Loucy (cell line): ENCODE data around the gene ADGRL1.

Experiments used
- H2AFZ ChIP-seq: fragments of 200-600 bp; sonication (generic); 2 replicates; pipeline ENCODE4 v1.6.0; 2016; ENCODE audit warnings: antibody characterized with exemption, mild to moderate bottlenecking, low read length, moderate library complexity
- H3F3A ChIP-seq: fragments of 200-600 bp; 2 replicates; pipeline ENCODE4 v1.6.0; 2016; ENCODE audit warnings: antibody characterized with exemption, low read depth, mild to moderate bottlenecking
- H3K27me3 ChIP-seq: fragments of 200-600 bp; sonication (generic); 2 replicates; pipeline ENCODE4 v1.6.1; 2014; ENCODE audit warnings: low read length, mild to moderate bottlenecking; ENCODE audit not compliant: insufficient read depth, poor library complexity, severe bottlenecking
- H3K36me3 ChIP-seq: fragments of 200-600 bp; sonication (generic); 2 replicates; pipeline ENCODE4 v1.6.1; 2016; ENCODE audit warnings: low read length; ENCODE audit not compliant: insufficient read depth
- H3K4me1 ChIP-seq: fragments of 200-600 bp; sonication (generic); 2 replicates; pipeline ENCODE4 v1.5.1; 2014; ENCODE audit warnings: low read length, mild to moderate bottlenecking; ENCODE audit not compliant: insufficient read depth, poor library complexity, severe bottlenecking
- H3K4me2 ChIP-seq: fragments of 200-600 bp; sonication (generic); 2 replicates; pipeline ENCODE4 v1.6.0; 2014; ENCODE audit warnings: antibody characterized with exemption, low read length, low read depth, mild to moderate bottlenecking; ENCODE audit not compliant: poor library complexity, severe bottlenecking
- H3K4me3 ChIP-seq: fragments of 200-600 bp; sonication (generic); 2 replicates; pipeline ENCODE4 v1.5.1; 2014; ENCODE audit warnings: low read length, mild to moderate bottlenecking, mixed read lengths; ENCODE audit not compliant: poor library complexity, severe bottlenecking
- H3K79me2 ChIP-seq: fragments of 200-600 bp; sonication (generic); 2 replicates; pipeline ENCODE4 v1.6.1; 2014; ENCODE audit warnings: low read length; ENCODE audit not compliant: insufficient read depth
- H3K9ac ChIP-seq: fragments of 200-600 bp; sonication (generic); 2 replicates; pipeline ENCODE4 v1.6.0; 2014; ENCODE audit warnings: mild to moderate bottlenecking, low read depth, low read length, moderate library complexity; ENCODE audit not compliant: poor library complexity, severe bottlenecking
- H3K9me2 ChIP-seq: fragments of 200-600 bp; sonication (generic); replicated peaks from 2 replicates; pipeline ENCODE4 v1.6.1; 2016; ENCODE audit warnings: low read depth, low read length, mixed read lengths
- H3K9me3 ChIP-seq: fragments of 200-600 bp; sonication (generic); 2 replicates; pipeline ENCODE4 v1.6.1; 2014; ENCODE audit warnings: mild to moderate bottlenecking, antibody characterized with exemption, low read length, low read depth; ENCODE audit not compliant: insufficient read depth
- H4K20me1 ChIP-seq: fragments of 200-600 bp; sonication (generic); 2 replicates; pipeline ENCODE4 v1.6.0; 2014; ENCODE audit warnings: antibody characterized with exemption, low read length, mild to moderate bottlenecking; ENCODE audit not compliant: insufficient read depth, poor library complexity, severe bottlenecking
- CTCF ChIP-seq: fragments of 200-600 bp; sonication (generic); conservative IDR thresholded peaks from 2 replicates; pipeline ENCODE4 v1.5.1; 2014; ENCODE audit warnings: mild to moderate bottlenecking, antibody characterized with exemption, low read length
- EZH2phosphoT487 ChIP-seq: fragments of 200-600 bp; IDR thresholded peaks from 2 replicates; pipeline ENCODE4 v1.6.1; 2018; ENCODE audit warnings: antibody characterized with exemption, mild to moderate bottlenecking, moderate library complexity, borderline replicate concordance

Gene ADGRL1

GRCh38 chr19:14177496-14178074 lies 28.4 kb downstream of the ADGRL1 start:
- Histone ChIP-seq H3K9ac (no peak overlapping the region), H4K20me1 (no peaks in the 10 kb centered on the region), H3K27me3 (no peaks in the 10 kb centered on the region), H3K79me2 (no peaks in the 10 kb centered on the region), H3K9me2 (no peaks in the 10 kb centered on the region), H2AFZ (no peak overlapping the region), H3K4me3 (no peak overlapping the region), H3F3A (no peaks in the 10 kb centered on the region), H3K9me3 (no peaks in the 10 kb centered on the region), H3K4me1 (no peaks in the 10 kb centered on the region), H3K36me3 (peaks cover 41% of the 10 kb centered on the region; the same call in 1 of the 2 replicates), H3K4me2 (no peak overlapping the region)
- TF ChIP-seq CTCF (no peak), EZH2phosphoT487 (no peak)

DNA sequence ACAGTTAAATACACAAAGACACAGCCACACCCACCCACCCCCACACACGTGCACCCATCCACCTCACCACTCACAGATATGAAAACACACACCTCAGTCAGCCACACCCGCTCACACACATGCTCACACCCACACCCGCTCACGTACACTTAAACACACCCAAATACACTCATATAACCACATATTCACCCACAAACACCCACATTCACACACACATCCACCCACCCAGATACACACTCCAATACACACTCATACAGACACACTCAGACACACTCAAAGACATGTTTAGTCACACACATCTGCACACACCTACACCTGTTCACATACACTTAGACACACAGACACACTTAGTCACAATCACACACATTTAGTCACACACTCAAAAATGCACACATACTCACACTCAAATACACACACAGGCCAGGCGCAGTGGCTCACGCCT lies 30.6 kb downstream of the ADGRL1 start:
- TF ChIP-seq EZH2phosphoT487 (no peak), CTCF (no peak)

DNA sequence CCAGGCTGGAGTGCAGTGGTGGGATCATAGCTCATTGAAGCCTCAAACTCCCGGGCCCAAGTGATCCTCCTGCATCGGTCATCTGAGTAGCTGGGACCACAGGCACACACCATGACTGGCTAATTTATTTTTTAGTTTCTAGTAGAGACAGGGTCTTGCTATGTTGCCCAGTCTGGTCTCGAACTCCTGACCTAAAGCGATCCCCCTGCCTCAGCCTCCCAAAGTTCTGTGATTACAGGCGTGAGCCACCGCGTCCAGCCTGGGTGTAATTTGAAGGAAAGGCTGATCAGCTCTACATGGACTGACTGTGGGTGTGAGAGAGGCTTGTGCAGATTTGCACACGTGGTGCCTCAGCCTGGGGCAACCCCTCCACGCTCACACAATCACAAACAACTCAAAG lies 31.1 kb downstream of the ADGRL1 start:
- H3K4me1 ChIP-seq, result no peaks in the 10 kb centered on the region
- no peaks in the 10 kb centered on the region for H3K9me3 ChIP-seq
- H3K79me2 ChIP-seq, result no peaks in the 10 kb centered on the region
- no peak for TF ChIP-seq EZH2phosphoT487
- TF ChIP-seq CTCF, result no peak
- H3F3A ChIP-seq, result no peaks in the 10 kb centered on the region
- H3K4me2 ChIP-seq, result no peak overlapping the region
- H3K9me2 ChIP-seq, result no peaks in the 10 kb centered on the region
- H3K36me3 ChIP-seq, result peaks cover 66% of the 10 kb centered on the region; the same call in 1 of the 2 replicates
- no peaks in the 10 kb centered on the region for H3K27me3 ChIP-seq
- no peak overlapping the region for H2AFZ ChIP-seq
- no peak overlapping the region for H3K9ac ChIP-seq
- no peak overlapping the region for H3K4me3 ChIP-seq
- no peaks in the 10 kb centered on the region for H4K20me1 ChIP-seq

More for the DNA sequence above, 30.6 kb downstream of the ADGRL1 start:
- Histone ChIP-seq H3K4me2 (no peak overlapping the region), H4K20me1 (no peaks in the 10 kb centered on the region), H3K4me3 (no peak overlapping the region), H2AFZ (no peak overlapping the region), H3F3A (no peaks in the 10 kb centered on the region), H3K4me1 (no peaks in the 10 kb centered on the region), H3K9me2 (no peaks in the 10 kb centered on the region), H3K9ac (no peak overlapping the region), H3K27me3 (no peaks in the 10 kb centered on the region), H3K9me3 (no peaks in the 10 kb centered on the region), H3K79me2 (no peaks in the 10 kb centered on the region), H3K36me3 (peaks cover 61% of the 10 kb centered on the region; the same call in 1 of the 2 replicates)
